GM19463 (cell line): ENCODE measurements around the gene PLN.
A peak's percentile ranks its signal among the peaks of the same experiment; 100 is the strongest.

Source experiments
- ATAC-seq: cut with Tn5 transposase; IDR thresholded peaks from one replicate; pipeline ENCODE4 v1.9.1; 2021; ENCODE audit warnings: mild to moderate bottlenecking, moderate library complexity; ENCODE audit not compliant: unreplicated experiment

The PLN gene

DNA sequence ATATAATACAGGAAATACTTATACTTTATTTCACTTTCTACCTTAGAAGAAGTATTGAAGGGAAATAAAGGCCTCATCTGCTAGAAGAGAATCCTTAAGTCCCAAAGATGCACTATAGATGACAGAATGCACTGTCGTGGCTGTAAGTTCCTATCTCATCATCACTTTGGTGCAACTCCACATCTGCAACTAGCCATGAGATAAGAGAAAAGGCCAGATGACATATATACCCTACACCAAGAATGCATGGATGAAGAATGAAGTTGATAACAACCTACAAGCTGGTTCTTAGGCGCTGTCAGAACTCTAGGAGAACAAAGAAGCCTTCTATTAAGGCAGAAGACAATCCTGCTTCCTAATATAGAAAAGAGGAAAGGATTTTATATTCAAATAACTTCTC is 11.6 kb upstream of the PLN start:
- ATAC-seq: no peak

DNA sequence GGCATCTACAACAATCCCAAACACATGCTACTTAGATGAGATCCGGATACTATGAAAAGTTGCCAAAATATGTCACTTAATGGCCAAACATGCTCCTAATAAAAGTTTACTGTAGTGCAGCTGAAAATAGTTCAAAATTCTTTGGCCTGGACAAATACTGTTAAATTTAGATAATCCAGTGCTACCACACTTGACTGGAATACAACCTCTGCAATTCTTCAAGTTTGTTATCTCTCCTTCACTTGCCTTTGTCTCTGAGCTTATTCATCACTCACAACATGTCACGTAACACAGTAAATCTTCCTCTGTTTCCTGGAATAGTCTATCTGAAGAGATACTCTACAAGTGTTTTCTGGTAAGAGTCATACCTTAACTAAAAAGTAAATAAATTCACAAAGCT is 10.5 kb upstream of the PLN start:
- no peak for ATAC-seq

DNA sequence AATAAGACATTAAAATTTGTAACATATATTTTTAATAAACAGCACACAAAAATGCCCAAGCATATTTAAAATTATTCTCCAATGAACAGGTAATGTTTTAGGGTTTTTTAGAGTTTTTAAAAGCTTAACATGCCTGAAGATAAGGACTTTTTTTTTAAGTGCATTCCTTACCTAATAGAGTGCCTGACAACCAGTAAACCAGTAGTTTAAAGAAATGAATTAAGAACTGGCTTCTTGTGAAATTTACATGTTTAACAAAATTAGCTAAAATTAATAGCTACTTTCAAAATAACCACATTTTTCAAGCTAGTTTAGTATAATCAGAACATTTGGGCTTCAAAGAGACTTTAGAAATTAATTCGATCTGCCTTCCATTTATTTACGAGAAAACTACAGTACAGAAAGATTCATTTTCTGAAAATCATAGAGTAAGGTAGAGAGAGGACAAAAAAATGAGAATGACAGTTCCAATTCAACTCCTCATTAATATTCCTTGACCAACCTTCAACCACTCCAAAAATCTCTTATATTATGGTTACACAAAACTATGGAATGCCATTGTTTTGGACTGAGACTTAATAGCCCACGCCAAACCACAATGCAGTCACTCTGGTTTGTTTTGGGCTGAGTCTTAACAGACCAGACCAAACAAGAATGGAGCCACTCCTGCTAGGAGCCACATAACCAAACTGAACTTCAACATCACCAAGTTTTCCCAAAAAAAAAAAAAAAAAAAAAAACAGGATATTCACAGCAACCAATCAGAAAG is 5.7 kb upstream of the PLN start:
- ATAC-seq: no peak

DNA sequence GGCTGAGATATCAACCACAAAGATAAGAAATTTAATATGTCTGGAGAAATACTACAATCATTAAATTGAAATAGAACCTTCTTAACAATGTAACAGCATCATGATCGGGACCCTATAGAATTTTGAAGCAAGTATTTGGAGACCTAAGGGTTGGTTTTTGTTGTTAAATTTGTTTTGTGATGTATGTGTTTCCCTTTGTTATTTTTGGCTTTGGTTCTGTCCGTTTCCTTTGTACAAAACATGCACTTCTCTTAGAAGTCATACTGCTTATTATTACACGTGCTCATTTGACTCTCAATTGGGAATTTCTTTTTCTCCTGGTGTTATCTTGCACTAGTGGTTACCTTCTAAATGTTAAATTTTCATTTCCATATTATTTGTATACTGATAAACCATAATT is 4.0 kb upstream of the PLN start:
- ATAC-seq: no peak

DNA sequence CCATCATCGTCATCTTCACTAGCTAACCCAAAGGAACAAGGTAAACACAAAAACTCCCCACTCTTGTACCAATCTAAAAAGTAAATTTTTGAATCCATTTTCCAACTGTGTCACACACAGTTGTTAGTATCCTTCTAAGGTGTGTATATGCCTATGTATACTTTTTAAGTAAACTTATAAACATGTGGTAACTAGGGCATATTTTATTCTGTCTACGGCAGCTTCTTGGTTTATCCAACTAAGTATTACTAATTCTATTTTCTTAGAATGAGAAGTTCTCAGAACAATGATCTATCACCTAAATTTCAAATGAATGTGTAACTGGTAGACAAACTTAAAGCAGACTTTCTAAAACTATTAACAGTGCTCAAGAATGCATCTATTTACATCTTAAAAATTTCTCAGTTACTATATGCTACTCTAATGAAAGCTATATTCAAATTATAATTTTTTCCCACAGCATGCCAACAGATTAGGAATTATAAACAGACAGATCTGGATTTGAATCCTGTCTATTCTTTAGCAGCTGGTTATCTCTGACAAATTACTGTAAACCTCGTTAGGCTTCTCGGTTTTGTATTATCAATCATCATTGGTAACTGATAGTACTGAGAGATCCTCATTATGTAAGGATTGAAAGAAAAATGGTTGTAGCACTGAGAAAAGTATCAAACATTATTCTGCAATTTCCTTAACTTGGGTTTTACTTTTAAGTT is 1.8 kb upstream of the PLN start:
- no peak for ATAC-seq

DNA sequence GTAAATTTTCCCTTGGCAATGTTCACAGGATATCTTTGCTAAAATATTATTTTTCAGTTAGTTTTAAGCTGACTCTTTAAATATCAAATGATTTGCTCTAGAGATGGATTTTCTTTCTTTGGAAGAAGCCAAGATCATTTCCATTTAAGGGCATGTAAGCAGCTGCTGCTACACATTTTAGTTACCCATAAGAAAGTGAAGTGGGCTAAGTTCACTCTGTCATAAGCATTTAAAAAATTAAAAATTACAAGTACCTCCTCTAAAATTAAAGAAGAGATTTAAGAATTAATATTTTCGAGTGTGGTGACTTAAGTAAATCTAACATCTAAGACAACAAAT is 1.2 kb upstream of the PLN start:
- ATAC-seq: no peak

DNA sequence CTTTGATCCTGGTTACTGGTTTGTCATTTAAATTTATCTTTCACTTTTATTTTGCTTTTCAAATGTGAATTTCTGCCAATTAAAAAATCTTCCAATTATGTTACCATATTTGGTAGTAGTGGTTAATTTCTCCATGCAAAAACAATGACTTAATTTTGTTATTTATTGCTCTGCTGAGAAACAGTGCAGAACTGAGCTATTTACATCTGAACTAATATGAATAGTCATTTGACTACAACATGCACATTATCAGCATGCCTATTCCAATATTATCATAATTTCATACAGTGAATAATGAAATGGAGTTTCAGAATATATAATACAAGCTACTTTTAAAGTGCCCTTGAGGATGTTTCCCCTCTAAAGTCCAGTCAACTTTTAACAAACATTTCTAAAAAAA is 517 bp downstream of the PLN start:
- ATAC-seq: no peak

DNA sequence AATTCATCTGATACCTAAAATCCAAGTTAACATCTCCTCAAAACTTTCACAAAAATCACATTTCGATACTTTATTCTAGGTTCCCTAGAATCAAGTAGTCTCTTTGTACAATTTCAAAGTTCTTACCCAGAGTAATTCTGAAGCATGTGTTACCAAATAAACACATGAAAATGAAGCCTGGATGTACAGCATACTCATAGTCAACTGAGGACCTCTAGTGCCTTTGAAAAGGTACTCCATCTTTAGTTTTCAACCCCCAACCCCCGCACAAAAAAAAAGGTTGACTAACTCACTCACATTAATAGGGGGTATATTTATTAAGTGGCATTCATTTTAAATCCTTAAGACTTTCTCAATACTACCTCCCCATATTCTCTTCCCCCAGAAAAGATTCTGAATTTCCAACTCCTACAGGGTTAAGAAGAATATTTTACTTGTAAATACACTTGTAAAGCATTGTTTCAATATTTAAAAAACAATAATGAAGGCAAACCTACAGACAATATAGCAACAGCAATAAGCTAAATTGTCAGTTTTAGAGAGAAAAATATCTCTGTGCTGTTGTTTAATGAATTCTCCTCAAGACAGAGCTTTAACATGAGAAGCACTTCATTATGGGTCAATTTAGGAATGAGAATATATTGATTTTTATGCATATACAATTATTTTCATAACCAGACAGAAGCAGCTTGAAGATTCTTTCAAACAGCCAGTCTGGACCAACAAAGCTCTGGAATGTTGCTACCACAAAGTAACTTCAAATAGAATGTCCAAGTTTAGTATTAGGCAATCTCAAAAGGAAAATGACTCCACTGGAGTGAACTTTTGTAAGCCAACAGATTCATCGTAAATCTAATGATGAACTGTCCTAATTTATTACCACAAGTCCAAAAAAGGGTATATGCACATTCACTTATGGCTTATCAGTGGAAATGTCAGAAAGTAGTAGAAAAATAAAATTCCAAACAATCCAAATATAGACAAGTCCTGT is 3.3 kb downstream of the PLN start:
- ATAC-seq: peak; percentile 94

DNA sequence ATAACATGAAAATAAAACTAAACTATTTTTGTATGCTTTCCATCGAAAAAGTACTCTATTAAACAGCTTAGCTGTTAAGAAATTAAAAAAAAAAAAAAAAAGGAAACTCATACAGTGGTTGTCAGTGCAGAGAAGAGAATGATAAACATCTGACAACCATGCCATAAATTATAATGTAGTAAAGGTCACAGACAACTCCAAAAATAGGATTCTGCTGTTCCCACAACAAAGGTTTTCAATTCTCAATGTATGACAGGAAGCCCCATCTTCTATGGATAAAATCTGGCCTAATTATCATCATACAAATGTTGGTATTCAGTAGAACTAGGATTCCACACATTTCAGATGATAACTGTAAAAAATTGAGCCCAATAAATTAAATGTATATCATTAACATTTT is 5.0 kb downstream of the PLN start:
- ATAC-seq: no peak

DNA sequence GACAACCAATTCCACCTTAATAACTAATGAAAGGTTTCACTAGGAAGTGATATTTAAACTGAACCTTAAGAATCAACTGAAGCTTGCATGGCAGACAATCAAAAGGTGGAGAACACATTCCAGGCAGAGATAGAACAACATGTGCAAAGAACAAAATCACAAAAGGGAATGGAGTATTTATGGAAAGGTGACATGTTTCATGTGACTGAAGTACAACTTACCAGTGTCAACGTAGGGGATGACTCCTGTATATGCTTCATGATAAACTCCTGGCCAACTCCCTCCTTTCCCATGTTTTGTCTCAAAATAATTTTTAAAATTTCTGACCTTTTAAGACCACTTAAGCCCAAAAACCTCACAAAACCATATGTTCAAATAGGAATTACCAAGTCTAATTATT is 6.6 kb downstream of the PLN start:
- ATAC-seq: no peak

DNA sequence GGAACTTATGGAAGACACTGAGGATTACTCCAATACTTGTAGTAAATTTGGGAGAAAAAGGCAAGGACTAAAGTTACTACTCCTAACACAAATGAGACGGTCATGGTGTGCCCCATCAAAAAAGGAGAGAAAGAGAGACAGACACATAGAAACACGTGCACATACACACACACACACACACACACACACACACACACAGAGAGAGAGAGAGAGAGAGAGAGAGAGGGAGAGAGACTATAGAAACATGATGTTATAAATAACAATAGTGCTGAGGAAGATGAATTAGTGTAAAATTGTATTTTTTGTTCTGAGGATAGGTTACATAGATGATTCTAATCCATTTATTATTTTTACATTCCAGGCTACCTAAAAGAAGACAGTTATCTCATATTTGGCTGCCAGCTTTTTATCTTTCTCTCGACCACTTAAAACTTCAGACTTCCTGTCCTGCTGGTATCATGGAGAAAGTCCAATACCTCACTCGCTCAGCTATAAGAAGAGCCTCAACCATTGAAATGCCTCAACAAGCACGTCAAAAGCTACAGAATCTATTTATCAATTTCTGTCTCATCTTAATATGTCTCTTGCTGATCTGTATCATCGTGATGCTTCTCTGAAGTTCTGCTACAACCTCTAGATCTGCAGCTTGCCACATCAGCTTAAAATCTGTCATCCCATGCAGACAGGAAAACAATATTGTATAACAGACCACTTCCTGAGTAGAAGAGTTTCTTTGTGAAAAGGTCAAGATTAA is 10.5 kb downstream of the PLN start:
- ATAC-seq: peak; percentile 55

DNA sequence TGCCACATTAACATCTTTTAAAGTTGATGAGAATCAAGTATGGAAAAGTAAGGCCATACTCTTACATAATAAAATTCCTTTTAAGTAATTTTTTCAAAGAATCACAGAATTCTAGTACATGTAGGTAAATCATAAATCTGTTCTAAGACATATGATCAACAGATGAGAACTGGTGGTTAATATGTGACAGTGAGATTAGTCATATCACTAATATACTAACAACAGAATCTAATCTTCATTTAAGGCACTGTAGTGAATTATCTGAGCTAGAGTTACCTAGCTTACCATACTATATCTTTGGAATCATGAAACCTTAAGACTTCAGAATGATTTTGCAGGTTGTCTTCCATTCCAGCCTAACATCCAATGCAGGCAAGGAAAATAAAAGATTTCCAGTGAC is 11.6 kb downstream of the PLN start:
- ATAC-seq: peak; percentile 68

DNA sequence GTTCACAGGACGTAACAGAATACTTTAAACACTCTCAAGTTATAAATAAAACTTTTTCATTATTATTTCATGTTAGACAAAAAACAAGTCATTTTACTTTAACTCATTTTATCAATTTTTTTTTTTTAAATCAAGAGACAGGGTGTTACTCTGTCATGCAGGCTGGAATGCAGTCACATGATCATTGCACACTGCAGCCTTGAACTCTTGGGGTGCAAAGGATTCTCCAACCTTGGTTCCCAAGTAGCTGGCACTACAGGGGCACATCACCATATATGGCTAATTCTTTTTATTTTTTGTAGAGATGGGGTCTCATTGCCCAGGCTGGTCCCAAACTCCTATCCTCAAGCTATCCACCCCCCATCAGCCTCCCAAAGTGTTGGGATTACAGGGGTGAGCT is 14.2 kb downstream of the PLN start:
- ATAC-seq: no peak

DNA sequence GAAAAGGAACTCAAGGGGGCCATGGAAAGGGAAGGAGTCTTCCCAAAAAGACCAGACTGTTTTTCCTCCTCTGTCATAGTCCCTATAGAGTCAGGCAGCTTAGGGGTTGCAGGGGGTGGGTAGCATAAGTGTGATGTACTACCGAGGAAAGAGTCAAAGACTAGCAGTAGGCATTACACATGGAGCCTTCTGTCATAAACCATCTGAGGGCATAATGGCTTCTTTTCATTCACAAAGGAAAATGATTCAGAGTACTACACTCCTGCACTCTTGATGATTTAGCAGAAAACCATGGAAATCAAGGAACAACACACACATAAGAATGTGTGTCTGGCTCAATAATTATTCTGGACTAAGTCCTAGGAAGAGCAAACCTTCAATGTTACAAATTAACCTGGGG is 14.9 kb downstream of the PLN start:
- ATAC-seq: no peak

DNA sequence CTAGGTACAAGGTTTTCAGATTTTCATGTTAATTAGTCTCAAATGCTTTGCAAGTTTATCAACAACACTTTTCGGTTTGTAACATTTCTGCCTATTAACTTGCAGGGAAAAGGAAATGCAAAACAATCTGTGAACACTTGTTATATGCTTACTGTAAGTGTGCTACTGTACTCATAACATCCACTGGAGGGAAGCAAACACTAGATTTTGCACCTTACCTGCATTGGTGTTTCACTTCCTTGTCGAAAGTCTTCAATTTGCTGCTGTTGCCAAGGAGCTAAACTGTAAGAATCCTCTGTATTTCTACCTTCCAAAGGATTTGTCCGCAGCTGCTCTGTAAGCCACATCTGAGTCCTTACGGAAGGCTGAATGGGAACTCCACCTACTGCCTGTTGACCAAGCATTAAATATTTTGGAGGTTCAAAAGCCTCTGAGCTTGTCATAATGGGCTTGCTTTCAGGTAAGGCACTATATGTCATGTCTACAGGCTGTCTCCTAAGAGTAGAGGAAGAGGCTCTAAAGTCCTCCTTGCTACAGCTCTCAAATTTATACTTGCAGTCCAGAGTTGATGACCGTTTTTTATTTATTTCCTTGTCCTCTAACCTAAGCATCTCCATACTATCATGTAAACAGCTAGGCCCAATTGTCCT is 17.3 kb downstream of the PLN start:
- peak; percentile 100 for ATAC-seq

DNA sequence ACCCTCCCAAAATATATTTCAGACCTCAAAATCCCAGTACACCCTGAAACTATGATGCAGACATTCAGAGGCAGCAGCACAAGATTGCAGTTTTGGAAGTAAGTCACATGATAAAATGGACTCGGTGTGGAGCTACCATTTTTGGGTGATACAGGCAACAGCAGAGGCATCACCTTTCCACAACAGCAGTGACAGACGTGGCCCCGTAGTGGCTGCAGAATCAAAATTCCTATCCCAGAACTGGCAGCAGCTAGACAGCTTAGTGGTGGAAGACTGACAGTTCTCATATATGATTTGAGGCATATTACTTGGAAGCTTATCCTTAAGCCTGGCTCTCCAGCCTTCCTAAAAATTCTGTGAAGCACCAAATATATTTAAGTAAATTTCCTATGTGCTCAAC is 19.9 kb downstream of the PLN start:
- ATAC-seq: no peak

DNA sequence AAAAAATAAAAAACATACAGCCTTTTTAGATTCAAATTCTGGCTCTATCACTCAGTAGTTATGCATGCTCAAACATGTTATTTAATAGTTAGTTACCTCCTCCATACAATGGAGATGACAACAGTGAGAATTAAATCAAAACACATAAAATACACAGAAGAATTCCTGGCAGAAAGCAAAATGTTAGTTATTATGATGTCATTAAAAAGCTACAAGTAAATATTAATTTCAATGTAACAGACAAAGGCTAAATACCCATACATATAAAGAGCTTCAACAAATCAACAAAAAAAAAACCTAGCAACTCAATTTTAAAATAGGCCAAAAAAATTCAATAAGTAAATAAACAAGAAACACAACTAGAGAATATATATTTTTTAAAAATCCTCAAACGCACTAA is 21.4 kb downstream of the PLN start:
- ATAC-seq: no peak

DNA sequence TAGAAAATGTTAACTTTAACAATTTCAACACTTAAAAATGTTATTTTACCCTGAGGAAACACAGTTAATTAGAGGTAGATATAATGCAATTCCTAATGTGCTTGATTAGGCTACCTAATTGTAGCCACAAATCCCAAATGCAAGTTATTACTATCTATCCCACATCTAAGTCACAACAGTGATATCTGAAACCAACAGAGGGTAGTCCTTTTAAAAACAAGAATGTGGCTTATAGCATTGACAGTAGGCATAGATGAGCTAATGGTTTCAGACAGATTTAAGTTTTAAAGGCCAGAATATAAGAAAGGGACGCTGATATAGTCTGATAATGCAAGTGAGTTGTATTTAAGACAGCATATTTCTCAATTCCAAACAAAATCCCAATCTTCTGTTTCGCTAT is 23.0 kb downstream of the PLN start:
- ATAC-seq: no peak

DNA sequence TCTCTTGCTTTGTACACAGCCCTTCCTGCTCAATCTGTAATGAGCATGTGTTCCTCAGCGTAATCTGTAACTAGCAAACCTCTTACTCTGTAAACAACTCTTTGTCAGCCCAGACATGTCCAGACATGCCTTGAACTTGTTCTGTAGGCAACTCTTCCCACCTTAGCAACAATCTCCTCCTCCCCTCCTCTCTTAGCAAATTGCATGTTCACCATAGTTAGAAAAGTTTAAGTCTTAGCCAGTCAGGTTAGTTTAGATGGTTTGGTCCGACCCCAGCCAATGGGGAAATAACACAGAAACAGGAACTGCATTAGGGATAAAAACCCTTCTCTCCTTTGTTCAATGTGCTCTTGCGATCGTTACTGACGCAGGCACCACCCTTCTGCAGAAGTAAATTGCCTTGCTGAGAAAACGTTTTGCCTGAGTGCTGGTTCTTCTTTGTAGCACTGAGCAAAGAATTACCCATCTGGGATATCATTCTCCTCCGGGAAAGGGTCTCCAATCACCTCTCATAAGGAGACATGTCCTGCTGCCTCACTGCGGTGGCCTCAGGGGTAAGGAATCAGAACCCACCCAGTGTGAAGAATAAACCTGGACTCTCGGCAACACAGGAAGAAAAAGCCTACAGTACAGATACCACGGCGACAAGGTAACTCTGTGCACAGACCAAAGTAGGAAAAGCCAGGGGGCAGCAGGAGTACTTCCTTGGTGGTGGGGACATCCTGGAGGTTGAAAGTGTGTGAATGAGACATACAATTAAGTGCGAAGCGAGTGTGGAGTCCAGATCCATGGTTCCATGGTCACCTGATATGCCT is 26.2 kb downstream of the PLN start:
- no peak for ATAC-seq

DNA sequence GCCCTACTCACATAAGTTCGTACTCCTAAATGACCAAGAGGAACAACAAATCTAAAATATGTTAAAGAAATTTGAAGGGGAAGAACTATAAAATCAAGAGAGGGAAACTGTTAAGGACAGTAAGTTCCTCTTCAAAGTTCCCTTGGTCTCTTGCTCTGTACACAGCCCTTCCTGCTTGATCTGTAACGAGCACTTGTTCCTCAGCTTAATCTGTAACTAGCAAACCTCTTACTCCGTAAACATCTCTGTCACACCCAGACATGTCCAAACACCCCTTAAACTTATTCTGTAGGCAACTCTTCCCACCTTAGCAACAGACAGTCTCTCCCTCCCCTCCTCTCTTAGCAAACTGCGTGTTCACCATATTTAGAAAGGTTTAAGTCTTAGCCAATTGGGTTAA is 29.9 kb downstream of the PLN start:
- no peak for ATAC-seq
